Skeletal muscle tissue (tissue), 4 donors: ENCODE measurements around the gene DHX16. TPM values are rescaled to one million over a fixed set of nuclear protein-coding genes. Genes with fewer than 3 reads are reported as not detected.

Experiments
- H3K27ac ChIP-seq: one replicate; pipeline ENCODE4 v1.7.0; 2013; ENCODE audit warnings: mild to moderate bottlenecking, low read depth, low read length, inconsistent platforms
- H3K27me3 ChIP-seq, 3 donors: one replicate each; pipeline ENCODE4 v1.7.0; 2013; ENCODE audit warnings: low read length in 3 of 3; ENCODE audit not compliant: control insufficient read depth in 3 of 3, insufficient read depth in 3 of 3
- H3K36me3 ChIP-seq, 3 donors: one replicate each; pipeline ENCODE4 v1.7.0; 2013; ENCODE audit warnings: low read length in 3 of 3; ENCODE audit not compliant: control insufficient read depth in 3 of 3, insufficient read depth in 3 of 3
- H3K4me1 ChIP-seq, 3 donors: one replicate each; pipeline ENCODE4 v1.7.0; 2013; ENCODE audit warnings: low read length in 3 of 3, mild to moderate bottlenecking in 3 of 3; ENCODE audit not compliant: control insufficient read depth in 3 of 3, insufficient read depth in 3 of 3
- H3K4me3 ChIP-seq, 3 donors: one replicate each; pipeline ENCODE4 v1.7.0; 2013; ENCODE audit warnings: low read length in 3 of 3
- H3K9ac ChIP-seq, 3 donors: one replicate each; pipeline ENCODE4 v1.7.0; 2013; ENCODE audit warnings: low read length in 3 of 3, mild to moderate bottlenecking in 3 of 3, moderate library complexity in 2 of 3, low read depth in 1 of 3
- H3K9me3 ChIP-seq, 3 donors: one replicate each; pipeline ENCODE4 v1.7.0; 2013; ENCODE audit warnings: low read length in 3 of 3; ENCODE audit not compliant: control insufficient read depth in 3 of 3
- total RNA-seq: library from RNA; depleted of rRNA; stranded (reverse); fragments of >200 nt; gene quantifications from one replicate; pipeline ENCODE4 v1.2.3, GENCODE V29; 2014
- donor health status: Osteomylitis.

Gene DHX16
- total RNA-seq, 1 donor from 2014 or later = 23.0 TPM

- no peaks in the 10 kb centered on the region for H3K27me3 ChIP-seq
- H3K4me3 ChIP-seq = no peak overlapping the region
- H3K36me3 ChIP-seq = peaks cover 83 to 88% (median 84%) of the 10 kb centered on the region in 3 donors
- H3K9ac ChIP-seq = no peak overlapping the region
- no peaks in the 10 kb centered on the region for H3K4me1 ChIP-seq
- H3K9me3 ChIP-seq = no peaks in the 10 kb centered on the region
- no peak overlapping the region for H3K27ac ChIP-seq
These were observed 17.1 kb downstream of the DHX16 start for GRCh38 chr6:30655743-30656094.

GRCh38 chr6:30654798-30655742 is 17.7 kb downstream of the DHX16 start:
- H3K27ac ChIP-seq = no peak overlapping the region
- no peak overlapping the region for H3K9ac ChIP-seq
- H3K4me1 ChIP-seq = no peaks in the 10 kb centered on the region
- H3K4me3 ChIP-seq = no peak overlapping the region
- H3K27me3 ChIP-seq = no peaks in the 10 kb centered on the region
- H3K9me3 ChIP-seq = no peaks in the 10 kb centered on the region
- peaks cover 79 to 87% (median 79%) of the 10 kb centered on the region in 3 donors for H3K36me3 ChIP-seq

GRCh38 chr6:30651143-30651542 is 21.7 kb downstream of the DHX16 start:
- Histone ChIP-seq H3K9ac (no peak overlapping the region), H3K4me3 (no peak overlapping the region), H3K36me3 (peaks cover 44 to 57% (median 52%) of the 10 kb centered on the region in 3 donors), H3K9me3 (no peaks in the 10 kb centered on the region), H3K27ac (no peak overlapping the region), H3K4me1 (peaks cover 12 to 16% (median 14%) of the 10 kb centered on the region in 3 donors), H3K27me3 (no peaks in the 10 kb centered on the region)

GRCh38 chr6:30647242-30648116 is 25.3 kb downstream of the DHX16 start:
- Histone ChIP-seq H3K36me3 (peaks cover 26 to 28% (median 27%) of the 10 kb centered on the region in 3 donors), H3K27me3 (no peaks in the 10 kb centered on the region), H3K4me3 (peak overlapping the region; percentile 91 to 96 (median 96)), H3K27ac (peak overlapping the region; percentile 88), H3K4me1 (peaks cover 14 to 23% (median 14%) of the 10 kb centered on the region in 3 donors), H3K9ac (peak overlapping the region; percentile 89 to 97 (median 92)), H3K9me3 (no peaks in the 10 kb centered on the region)

GRCh38 chr6:30646450-30647241 is 26.2 kb downstream of the DHX16 start, which contains the start of gene C6orf136:
C6orf136 (plus strand) TSS chr6:30647133; CDS start chr6:30647232, 99 bp downstream.
- Histone ChIP-seq H3K9me3 (no peaks in the 10 kb centered on the region), H3K27me3 (no peaks in the 10 kb centered on the region), H3K9ac (peak within 1 kb of the TSS; percentile 89 to 97 (median 92)), H3K4me3 (peak within 1 kb of the TSS; percentile 91 to 96 (median 96)), H3K27ac (peak within 1 kb of the TSS; percentile 88), H3K4me1 (peaks cover 14 to 23% (median 14%) of the 10 kb centered on the region in 3 donors), H3K36me3 (peaks cover 22 to 27% (median 23%) of the 10 kb centered on the region in 3 donors)

GRCh38 chr6:30645989-30646388 is 26.8 kb downstream of the DHX16 start:
- H3K4me1 ChIP-seq = peaks cover 14 to 23% (median 14%) of the 10 kb centered on the region in 3 donors
- peak overlapping the region in 1 of 3 donors; percentile 96 for H3K4me3 ChIP-seq
- peak overlapping the region; percentile 14 to 97 (median 65) for H3K9ac ChIP-seq
- no peak overlapping the region for H3K27ac ChIP-seq
- H3K36me3 ChIP-seq = peaks cover 21 to 28% (median 23%) of the 10 kb centered on the region in 3 donors
- no peaks in the 10 kb centered on the region for H3K9me3 ChIP-seq
- no peaks in the 10 kb centered on the region for H3K27me3 ChIP-seq

GRCh38 chr6:30644769-30645168 is 28.0 kb downstream of the DHX16 start:
- Histone ChIP-seq H3K4me1 (peaks cover 14 to 23% (median 14%) of the 10 kb centered on the region in 3 donors), H3K4me3 (no peak overlapping the region), H3K27me3 (no peaks in the 10 kb centered on the region), H3K36me3 (peaks cover 18 to 36% (median 24%) of the 10 kb centered on the region in 3 donors), H3K9ac (no peak overlapping the region), H3K9me3 (no peaks in the 10 kb centered on the region), H3K27ac (no peak overlapping the region)

GRCh38 chr6:30643656-30644055 is 29.1 kb downstream of the DHX16 start:
- no peak overlapping the region for H3K9ac ChIP-seq
- no peaks in the 10 kb centered on the region for H3K27me3 ChIP-seq
- no peak overlapping the region for H3K4me3 ChIP-seq
- H3K9me3 ChIP-seq = no peaks in the 10 kb centered on the region
- peaks cover 14 to 23% (median 14%) of the 10 kb centered on the region in 3 donors for H3K4me1 ChIP-seq
- H3K27ac ChIP-seq = no peak overlapping the region
- peaks cover 13 to 31% (median 24%) of the 10 kb centered on the region in 3 donors for H3K36me3 ChIP-seq

- Histone ChIP-seq H3K9me3 (no peaks in the 10 kb centered on the region), H3K4me1 (peaks cover 0 to 6% (median 1%) of the 10 kb centered on the region in 3 donors), H3K36me3 (peaks cover 13 to 31% (median 24%) of the 10 kb centered on the region in 3 donors), H3K27me3 (no peaks in the 10 kb centered on the region), H3K27ac (no peak overlapping the region), H3K9ac (peak overlapping the region in 1 of 3 donors; percentile 16), H3K4me3 (no peak overlapping the region)
These were observed 31.8 kb downstream of the DHX16 start for GRCh38 chr6:30641048-30641447.
